ENCODE data around the gene CYFIP1.

DNA sequence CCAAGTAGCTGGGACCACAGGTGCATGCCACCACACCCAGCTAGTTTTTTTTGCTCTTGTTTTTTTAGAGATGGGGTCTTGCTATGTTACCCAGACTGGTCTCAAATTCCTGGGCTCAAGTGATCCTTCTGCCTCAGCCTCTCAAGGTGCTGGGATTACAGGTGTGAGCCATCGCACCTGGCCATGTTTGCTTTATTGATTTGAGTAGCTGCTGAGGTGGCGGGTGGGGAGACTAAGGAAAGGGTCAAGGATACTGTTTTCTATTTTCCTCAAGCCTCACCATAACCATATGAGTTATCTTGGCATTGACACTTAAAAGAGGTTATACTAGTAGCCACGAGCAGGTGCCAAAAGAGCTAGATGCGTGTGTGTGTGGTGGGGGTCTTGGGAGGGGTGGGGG is 39.0 kb downstream of the CYFIP1 start:
- TF ChIP-seq EZH2 (IDR thresholded peaks at IDR 0.05; ENCODE audit: low read length, missing control alignments) (no peak), CTCF (conservative IDR thresholded peaks at IDR 0.05 in 1 of 2, IDR thresholded peaks at IDR 0.05 in 1 of 2; ENCODE audit: low read depth in 1 of 2, low read length in 2 of 2) (no peak)
